Cardiac muscle cell (in vitro differentiated cells and primary cell): ENCODE measurements around the gene ITM2B. TPM values are rescaled to one million over a fixed set of nuclear protein-coding genes. Genes with fewer than 3 reads are reported as not detected.

Source experiments
- DNase-seq, 2 donors: peaks; one replicate each; pipeline versions ENCODE4 v3.0.0 to v3.0.0-alpha.2; 2010 to 2017; ENCODE audit warnings: low read depth in 1 of 2, low spot score in 1 of 2
- H3K27ac ChIP-seq: fragments of 200-600 bp; sonication (generic); 2 replicates; pipeline ENCODE4 v1.5.1; 2016
- H3K27me3 ChIP-seq: fragments of 200-600 bp; sonication (generic); 2 replicates; pipeline ENCODE4 v1.6.0; 2016; ENCODE audit warnings: control low read depth
- H3K36me3 ChIP-seq: fragments of 200-600 bp; sonication (generic); 2 replicates; pipeline ENCODE4 v1.5.1; 2016; ENCODE audit warnings: control low read depth
- H3K4me1 ChIP-seq: fragments of 200-600 bp; sonication (generic); 2 replicates; pipeline ENCODE4 v1.8.1; 2017; ENCODE audit warnings: low read depth, mild to moderate bottlenecking, mixed run types
- H3K4me3 ChIP-seq: fragments of 200-600 bp; sonication (generic); 2 replicates; pipeline ENCODE4 v1.5.1; 2016; ENCODE audit warnings: mild to moderate bottlenecking
- H3K9me3 ChIP-seq: fragments of 200-600 bp; sonication (generic); 2 replicates; pipeline ENCODE4 v1.5.1; 2017; ENCODE audit warnings: low read depth, mild to moderate bottlenecking, control low read depth
- polyA plus RNA-seq: library from polyadenylated mRNA; unstranded; fragments of >200 nt; fragmentation: Nextera tagmentation; extraction: Ambion mirVana; gene quantifications from 2 replicates; pipeline ENCODE4 v1.2.1, GENCODE V29; 2016
- total RNA-seq: library from RNA; depleted of rRNA; stranded (reverse); fragments of >200 nt; gene quantifications from 2 replicates; pipeline ENCODE4 v1.2.3, GENCODE V29; 2016
- TF ChIP-seq, protein P1 (sequence below): IDR thresholded peaks from 2 replicates; pipeline ENCODE4 v1.5.1; 2012; ENCODE audit warnings: low read depth, mild to moderate bottlenecking, low read length

ITM2B gene
- total and polyA plus RNA-seq, 2 experiments from 2014 or later = 135 to 360 TPM

DNA sequence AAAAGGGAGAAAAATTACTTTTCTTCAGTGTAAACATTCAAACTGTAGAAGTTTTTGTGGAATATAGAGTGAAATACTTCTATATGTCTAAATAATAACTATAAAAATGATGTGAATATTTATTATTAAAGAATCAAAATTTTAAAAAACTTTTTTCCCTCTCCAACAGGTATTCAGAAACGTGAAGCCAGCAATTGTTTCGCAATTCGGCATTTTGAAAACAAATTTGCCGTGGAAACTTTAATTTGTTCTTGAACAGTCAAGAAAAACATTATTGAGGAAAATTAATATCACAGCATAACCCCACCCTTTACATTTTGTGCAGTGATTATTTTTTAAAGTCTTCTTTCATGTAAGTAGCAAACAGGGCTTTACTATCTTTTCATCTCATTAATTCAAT, 28.0 kb downstream of the ITM2B start:
- no peaks in the 10 kb centered on the region for H3K27me3 ChIP-seq
- TF ChIP-seq, protein P1, sequence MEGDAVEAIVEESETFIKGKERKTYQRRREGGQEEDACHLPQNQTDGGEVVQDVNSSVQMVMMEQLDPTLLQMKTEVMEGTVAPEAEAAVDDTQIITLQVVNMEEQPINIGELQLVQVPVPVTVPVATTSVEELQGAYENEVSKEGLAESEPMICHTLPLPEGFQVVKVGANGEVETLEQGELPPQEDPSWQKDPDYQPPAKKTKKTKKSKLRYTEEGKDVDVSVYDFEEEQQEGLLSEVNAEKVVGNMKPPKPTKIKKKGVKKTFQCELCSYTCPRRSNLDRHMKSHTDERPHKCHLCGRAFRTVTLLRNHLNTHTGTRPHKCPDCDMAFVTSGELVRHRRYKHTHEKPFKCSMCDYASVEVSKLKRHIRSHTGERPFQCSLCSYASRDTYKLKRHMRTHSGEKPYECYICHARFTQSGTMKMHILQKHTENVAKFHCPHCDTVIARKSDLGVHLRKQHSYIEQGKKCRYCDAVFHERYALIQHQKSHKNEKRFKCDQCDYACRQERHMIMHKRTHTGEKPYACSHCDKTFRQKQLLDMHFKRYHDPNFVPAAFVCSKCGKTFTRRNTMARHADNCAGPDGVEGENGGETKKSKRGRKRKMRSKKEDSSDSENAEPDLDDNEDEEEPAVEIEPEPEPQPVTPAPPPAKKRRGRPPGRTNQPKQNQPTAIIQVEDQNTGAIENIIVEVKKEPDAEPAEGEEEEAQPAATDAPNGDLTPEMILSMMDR = no peak
- no peaks in the 10 kb centered on the region for H3K4me1 ChIP-seq

DNA sequence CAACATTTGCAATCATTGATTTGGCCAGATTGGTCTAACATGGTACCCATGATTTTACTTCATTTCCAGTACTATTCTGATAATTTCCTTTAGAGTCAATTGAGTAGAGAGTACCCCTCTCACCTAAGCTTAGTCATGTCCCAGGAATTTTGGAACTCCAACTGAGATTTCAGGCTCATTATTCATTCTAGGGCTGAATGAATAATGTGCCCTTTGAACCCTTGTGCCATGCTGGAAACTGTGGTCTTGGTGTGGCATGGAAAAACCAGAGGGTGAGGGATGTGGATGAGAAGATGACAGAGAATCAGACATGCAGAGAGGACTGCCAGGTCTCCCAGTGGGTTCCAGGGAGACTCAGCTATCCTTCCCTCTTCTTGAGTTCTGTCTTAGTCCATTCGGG, 30.2 kb downstream of the ITM2B start:
- TF ChIP-seq, protein P1 = no peak
- H3K4me3 ChIP-seq = no peak overlapping the region
- H3K27ac ChIP-seq = no peak overlapping the region
- no peaks in the 10 kb centered on the region for H3K9me3 ChIP-seq
- H3K4me1 ChIP-seq = no peaks in the 10 kb centered on the region
- no peaks in the 10 kb centered on the region for H3K27me3 ChIP-seq
- no peak for DNase-seq
- peaks cover 39% of the 10 kb centered on the region for H3K36me3 ChIP-seq

More for the DNA sequence above, 28.0 kb downstream of the ITM2B start:
- Histone ChIP-seq H3K4me3 (no peak overlapping the region), H3K9me3 (no peaks in the 10 kb centered on the region), H3K27ac (no peak overlapping the region), H3K36me3 (peaks cover 62% of the 10 kb centered on the region)
- DNase-seq = no peak

DNA sequence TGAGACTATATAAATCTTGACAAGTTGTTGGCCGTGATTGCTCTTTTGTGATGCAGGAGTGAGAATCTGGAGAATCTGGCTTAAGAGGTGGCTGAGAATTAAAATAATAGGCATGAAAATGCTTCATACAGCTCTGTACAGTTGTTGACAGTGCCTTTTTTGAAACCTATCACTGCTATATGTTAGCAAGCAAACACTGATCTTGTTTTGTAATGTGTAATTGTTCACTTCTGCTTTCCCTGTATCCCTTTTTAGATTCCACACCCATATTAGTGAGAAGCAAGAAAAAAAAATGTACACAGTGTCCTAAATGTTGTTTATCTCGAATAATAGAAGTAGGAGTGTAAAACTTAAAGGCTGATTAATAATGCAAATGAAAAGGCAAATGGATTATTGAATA, 31.1 kb downstream of the ITM2B start:
- TF ChIP-seq, protein P1 = no peak
- Histone ChIP-seq H3K4me1 (no peaks in the 10 kb centered on the region), H3K36me3 (peaks cover 33% of the 10 kb centered on the region), H3K9me3 (no peaks in the 10 kb centered on the region), H3K27me3 (no peaks in the 10 kb centered on the region), H3K4me3 (no peak overlapping the region), H3K27ac (no peak overlapping the region)
- no peak for DNase-seq

DNA sequence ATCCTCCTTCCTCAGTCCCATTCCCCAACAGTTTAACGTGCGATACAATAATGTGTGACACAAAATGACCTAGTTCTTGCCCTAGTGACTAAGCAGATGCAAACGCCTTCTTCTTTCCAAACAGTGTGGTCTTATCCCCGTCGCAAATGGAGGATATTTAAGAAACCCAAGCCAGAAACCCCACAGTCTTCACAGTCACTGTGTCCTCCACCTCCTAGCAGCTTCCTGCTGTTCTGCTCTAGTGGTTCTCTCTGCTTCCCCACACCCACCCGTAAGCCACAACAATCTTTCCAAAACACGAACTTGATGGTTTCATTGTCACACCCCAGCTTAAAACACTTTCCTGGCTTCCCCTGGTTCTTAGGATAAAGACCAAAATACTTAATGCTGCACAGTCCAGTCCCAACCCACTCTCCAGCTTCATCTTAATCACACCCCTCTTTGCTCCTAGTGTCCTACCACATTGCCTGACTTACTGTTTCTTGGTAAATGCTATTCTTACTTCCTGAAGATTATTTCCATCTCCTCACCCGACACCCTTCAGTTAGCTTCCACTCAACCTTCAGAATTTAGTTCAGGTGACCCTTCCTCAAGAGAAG, 32.3 kb downstream of the ITM2B start:
- Histone ChIP-seq H3K36me3 (peaks cover 26% of the 10 kb centered on the region), H3K4me1 (no peaks in the 10 kb centered on the region)
- TF ChIP-seq, protein P1 = no peak

DNA sequence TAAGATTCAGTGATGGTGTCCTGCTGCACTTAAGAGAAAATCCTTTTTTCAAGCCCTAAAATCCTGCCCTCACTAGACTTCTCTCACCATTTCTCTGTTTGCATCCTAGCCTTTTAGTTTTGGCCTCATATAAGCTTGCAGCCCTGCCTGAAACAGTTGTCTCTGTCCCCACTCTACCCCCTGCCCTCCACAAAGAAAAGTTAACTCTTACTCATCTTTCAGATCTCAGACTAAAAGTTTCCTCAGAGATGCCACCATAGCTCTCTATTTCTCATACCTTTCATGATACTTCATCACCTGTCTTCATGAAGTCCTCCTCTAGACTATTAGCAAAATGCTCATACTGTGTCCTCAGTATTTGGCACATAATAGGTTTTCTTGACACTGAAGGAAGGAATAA, 33.1 kb downstream of the ITM2B start:
- Histone ChIP-seq H3K27me3 (no peaks in the 10 kb centered on the region), H3K4me3 (no peak overlapping the region), H3K4me1 (no peaks in the 10 kb centered on the region), H3K9me3 (no peaks in the 10 kb centered on the region), H3K36me3 (peaks cover 19% of the 10 kb centered on the region), H3K27ac (no peak overlapping the region)
- no peak for DNase-seq
- TF ChIP-seq, protein P1 = no peak

More for the DNA sequence above, 32.3 kb downstream of the ITM2B start:
- Histone ChIP-seq H3K4me3 (no peak overlapping the region), H3K27ac (no peak overlapping the region), H3K27me3 (no peaks in the 10 kb centered on the region), H3K9me3 (no peaks in the 10 kb centered on the region)
- DNase-seq = no peak
